ENCODE data around the gene TACC2.

Gene TACC2

GRCh38 chr10:122265896-122266295 lies 276.9 kb downstream of the TACC2 start:
- in situ Hi-C loops (cut with HindIII; ENCODE audit: low sequenced_read_pairs): no loop called here
- no peak for DNase-seq (ENCODE audit: low read depth)
- TF ChIP-seq CTCF (IDR thresholded peaks at IDR 0.05; ENCODE audit: low read depth, low read length, missing control alignments): no peak
- H3K4me3 ChIP-seq (ENCODE audit: low read depth, low read length): no peak overlapping the region

- no peak overlapping the region for H3K4me3 ChIP-seq (ENCODE audit: low read depth, low read length)
- in situ Hi-C loops (cut with HindIII; ENCODE audit: low sequenced_read_pairs): no loop called here
- peak; percentile 100 for TF ChIP-seq CTCF (IDR thresholded peaks at IDR 0.05; ENCODE audit: low read depth, low read length, missing control alignments)
- no peak for DNase-seq (ENCODE audit: low read depth)
These were observed 279.1 kb downstream of the TACC2 start for GRCh38 chr10:122267849-122268737.

- in situ Hi-C loops (cut with HindIII; ENCODE audit: low sequenced_read_pairs): no loop called here
- DNase-seq (ENCODE audit: low read depth): no peak
- TF ChIP-seq CTCF (IDR thresholded peaks at IDR 0.05; ENCODE audit: low read depth, low read length, missing control alignments): no peak
- H3K4me3 ChIP-seq (ENCODE audit: low read depth, low read length): no peak overlapping the region
These were observed 280.2 kb downstream of the TACC2 start for GRCh38 chr10:122269059-122269687.

- no peak for TF ChIP-seq CTCF (IDR thresholded peaks at IDR 0.05; ENCODE audit: low read depth, low read length, missing control alignments)
- no peak within 1 kb of the TSS for H3K4me3 ChIP-seq (ENCODE audit: low read depth, low read length)
- in situ Hi-C loops (cut with HindIII; ENCODE audit: low sequenced_read_pairs): no loop called here
- no peak for DNase-seq (ENCODE audit: low read depth)
These were observed 282.1 kb downstream of the TACC2 start, which contains the start of gene BTBD16 for GRCh38 chr10:122271076-122271475. BTBD16 (plus strand) TSS chr10:122271296; CDS start chr10:122275082, 3,786 bp downstream.

- in situ Hi-C loops (cut with HindIII; ENCODE audit: low sequenced_read_pairs): no loop called here
- no peak for DNase-seq (ENCODE audit: low read depth)
- no peak for TF ChIP-seq CTCF (IDR thresholded peaks at IDR 0.05; ENCODE audit: low read depth, low read length, missing control alignments)
- H3K4me3 ChIP-seq (ENCODE audit: low read depth, low read length): no peak overlapping the region
These were observed 285.1 kb downstream of the TACC2 start for GRCh38 chr10:122273966-122274545.

- DNase-seq (ENCODE audit: low read depth): no peak
- no peak for TF ChIP-seq CTCF (IDR thresholded peaks at IDR 0.05; ENCODE audit: low read depth, low read length, missing control alignments)
- H3K4me3 ChIP-seq (ENCODE audit: low read depth, low read length): no peak overlapping the region
- in situ Hi-C loops (cut with HindIII; ENCODE audit: low sequenced_read_pairs): no loop called here
These were observed 287.7 kb downstream of the TACC2 start for GRCh38 chr10:122276611-122277208.

Measured in astrocyte of the cerebellum (primary cell).